ENCODE data around the gene HEPHL1.

HEPHL1 gene

DNA sequence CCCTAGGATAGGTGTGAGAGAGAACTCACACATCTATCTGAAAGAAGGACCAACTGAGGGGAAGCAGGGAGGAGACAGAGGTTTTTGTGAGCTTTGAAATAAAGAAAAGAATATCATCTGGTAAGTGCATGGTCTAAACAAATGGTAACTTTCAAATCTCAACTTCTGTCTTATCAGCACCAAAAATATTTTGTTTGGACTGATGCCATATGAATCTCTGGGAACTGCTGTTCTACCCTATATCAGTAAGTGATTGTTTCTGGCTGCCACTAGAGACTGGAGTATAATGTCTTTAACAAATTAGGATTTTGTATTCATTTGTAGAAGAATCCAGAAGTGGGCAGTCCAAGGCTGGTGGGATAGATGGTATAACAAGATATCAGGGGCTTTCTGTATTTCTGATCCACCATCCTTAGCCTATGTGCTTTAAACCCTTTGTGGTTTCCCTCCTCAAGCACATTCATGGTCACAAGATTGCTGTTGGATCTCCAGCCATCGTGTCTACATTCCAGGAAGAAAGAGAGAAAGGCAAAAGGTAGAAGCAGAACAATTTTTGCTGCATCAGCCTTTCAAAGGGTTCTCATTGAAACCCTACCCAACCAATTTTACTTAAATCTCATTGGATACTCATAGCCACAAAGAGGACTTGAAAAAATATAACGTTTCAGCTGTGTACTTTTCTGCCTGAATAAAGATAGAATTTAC is 4.7 kb downstream of the HEPHL1 start:
- no peak for DNase-seq

GRCh38 chr11:94027210-94027609 is 6.1 kb downstream of the HEPHL1 start:
- no peak for DNase-seq

- DNase-seq = no peak
Observed at GRCh38 chr11:94028436-94028835, 7.3 kb downstream of the HEPHL1 start.

- no peak for DNase-seq
Observed at GRCh38 chr11:94030059-94030458, 8.9 kb downstream of the HEPHL1 start.

GRCh38 chr11:94031625-94032024 is 10.5 kb downstream of the HEPHL1 start:
- no peak for DNase-seq

DNA sequence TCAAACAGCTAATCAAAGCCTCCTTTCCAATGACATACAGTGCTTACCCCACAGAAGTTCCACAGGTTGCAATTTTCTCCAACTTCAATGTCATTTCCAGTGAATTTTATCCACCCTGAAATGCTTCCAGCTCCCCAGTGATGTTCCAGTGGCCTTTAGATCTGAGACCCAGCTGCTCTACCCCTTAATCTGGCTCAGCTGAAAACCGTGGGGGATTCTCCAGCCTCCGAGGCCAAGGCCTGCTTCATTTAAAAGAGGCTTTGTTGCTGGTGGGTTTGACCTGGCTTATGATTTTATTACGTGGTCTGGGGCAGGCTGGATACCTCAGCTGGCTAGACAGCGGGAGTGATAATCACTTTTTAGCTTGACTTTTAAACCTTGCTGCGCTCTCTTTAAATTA is 10.9 kb downstream of the HEPHL1 start:
- no peak for DNase-seq

- DNase-seq = no peak
Observed at GRCh38 chr11:94032725-94033124, 11.6 kb downstream of the HEPHL1 start.

DNA sequence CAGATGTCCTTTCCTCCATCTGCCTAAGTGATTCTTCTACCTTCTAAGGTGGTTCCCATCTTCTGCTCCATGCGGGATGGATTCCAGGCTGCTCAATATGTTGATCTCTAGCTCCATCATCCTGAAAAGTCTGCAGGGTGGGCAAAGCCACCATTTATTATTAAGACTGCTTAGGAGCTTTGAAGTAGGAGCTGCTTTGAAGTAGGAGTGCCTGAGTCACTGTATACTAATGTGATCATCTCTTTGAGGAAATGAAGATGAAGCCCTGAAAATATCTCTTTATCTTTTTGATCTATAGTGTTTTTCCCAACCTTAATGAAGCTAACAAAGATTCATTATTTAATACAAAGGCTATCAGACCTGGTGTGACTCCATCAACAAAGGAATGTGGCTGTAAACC is 13.1 kb downstream of the HEPHL1 start:
- no peak for DNase-seq

GRCh38 chr11:94036096-94036495 is 14.9 kb downstream of the HEPHL1 start:
- no peak for DNase-seq

DNA sequence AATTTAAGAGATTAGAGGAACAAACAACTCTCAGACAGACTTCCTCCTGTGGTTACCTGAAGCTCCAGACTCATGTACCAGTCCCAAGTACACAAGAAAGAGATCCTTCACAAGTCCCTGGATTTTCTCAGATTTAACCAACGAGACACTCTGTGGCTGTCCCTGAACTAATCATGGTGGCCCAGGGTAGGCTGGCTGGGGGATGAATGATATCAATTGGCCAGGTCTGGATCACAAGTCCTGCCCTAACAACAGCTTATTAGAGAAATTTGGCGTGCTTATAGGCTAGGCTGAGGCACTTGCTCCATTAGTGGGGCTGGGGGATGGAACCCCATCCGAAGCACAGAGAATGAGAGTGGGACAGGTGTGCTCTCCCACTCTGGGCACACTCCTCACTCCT is 22.1 kb downstream of the HEPHL1 start:
- no peak for DNase-seq

DNA sequence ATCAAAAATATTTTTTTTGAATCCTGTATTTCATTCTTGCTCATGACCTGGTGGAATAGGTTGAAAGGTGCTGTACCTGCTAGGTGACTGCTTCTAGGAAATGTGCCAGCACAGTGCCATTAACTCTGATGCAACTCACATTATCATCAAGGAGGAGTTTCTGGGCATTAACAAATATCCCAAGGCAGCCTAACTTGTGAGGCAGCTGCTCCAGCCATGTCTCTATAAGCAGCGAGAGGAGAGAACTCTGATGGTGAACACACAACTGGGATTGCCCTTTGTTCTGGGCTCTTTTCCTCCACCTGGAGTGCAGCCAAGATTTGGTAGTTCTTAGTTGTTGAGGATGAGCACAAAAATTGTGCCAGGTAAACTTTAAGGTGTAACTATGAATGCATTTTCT is 25.6 kb downstream of the HEPHL1 start:
- DNase-seq = no peak

GRCh38 chr11:94048032-94048709 is 27.0 kb downstream of the HEPHL1 start:
- DNase-seq = no peak

DNA sequence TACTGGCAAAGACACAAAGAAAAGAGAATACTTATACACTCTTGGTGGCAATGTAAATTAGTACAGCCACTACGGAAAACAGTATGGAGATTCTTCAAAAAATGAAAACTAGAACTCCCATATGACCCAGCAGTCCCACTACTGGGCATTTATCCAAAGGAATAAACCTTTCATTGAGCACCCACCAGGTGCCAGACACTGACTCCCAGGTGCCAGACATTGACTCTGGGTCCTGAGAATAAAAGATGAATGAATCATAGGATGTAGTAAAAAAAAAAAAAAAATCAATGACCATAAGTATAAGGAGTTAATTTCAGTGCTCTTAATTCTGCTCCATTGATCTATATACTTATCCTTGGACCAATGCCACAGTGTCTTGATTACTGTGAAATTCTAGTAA is 28.2 kb downstream of the HEPHL1 start:
- no peak for DNase-seq

DNA sequence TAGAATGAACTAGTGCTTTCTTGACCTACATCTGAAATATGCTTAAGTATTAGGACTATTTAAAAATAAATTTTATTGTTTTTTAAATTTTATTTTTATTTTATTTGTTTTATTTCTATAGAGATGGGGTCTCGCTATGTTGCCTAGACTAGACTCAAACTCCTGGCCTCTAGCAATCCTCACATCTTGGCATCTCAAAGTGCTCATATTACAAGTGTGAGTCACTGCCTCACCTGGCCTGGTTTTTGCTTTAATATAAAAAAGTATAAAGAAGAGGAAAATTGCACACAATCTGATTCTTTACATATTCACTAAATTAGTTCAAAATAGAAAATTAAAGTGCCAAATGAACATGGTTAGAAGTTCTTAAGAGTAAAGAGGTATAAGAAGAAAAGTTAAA is 37.5 kb downstream of the HEPHL1 start:
- DNase-seq = no peak

- DNase-seq = no peak
Observed at GRCh38 chr11:94059065-94059464, 37.9 kb downstream of the HEPHL1 start.

- no peak for DNase-seq
Observed at GRCh38 chr11:94060401-94060800, 39.2 kb downstream of the HEPHL1 start.

GRCh38 chr11:94062360-94062759 is 41.2 kb downstream of the HEPHL1 start:
- DNase-seq = no peak

GRCh38 chr11:94066901-94067429 is 45.8 kb downstream of the HEPHL1 start:
- DNase-seq = no peak

DNA sequence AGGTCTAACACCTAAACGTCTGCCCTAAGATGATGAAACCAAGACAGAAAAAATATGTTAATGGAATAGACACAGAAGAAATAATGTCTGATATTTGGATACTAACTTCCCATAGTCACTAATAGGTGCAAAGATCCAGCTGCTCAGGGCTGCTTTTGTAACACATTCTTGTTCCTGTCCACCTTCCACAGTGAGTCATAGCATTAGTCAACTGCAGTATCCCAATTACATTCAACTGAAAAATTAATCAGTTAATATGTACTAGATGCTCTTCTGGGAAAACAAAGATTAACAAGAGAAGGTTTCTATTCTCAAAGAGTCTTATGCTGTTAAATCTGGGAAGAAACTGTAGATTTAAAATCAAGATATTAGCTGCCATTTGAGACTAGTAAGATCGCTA is 47.6 kb downstream of the HEPHL1 start:
- DNase-seq = no peak

GRCh38 chr11:94077552-94078293 is 56.6 kb downstream of the HEPHL1 start:
- no peak for DNase-seq

- no peak for DNase-seq
Observed at GRCh38 chr11:94084164-94084563, 63.0 kb downstream of the HEPHL1 start.

DNA sequence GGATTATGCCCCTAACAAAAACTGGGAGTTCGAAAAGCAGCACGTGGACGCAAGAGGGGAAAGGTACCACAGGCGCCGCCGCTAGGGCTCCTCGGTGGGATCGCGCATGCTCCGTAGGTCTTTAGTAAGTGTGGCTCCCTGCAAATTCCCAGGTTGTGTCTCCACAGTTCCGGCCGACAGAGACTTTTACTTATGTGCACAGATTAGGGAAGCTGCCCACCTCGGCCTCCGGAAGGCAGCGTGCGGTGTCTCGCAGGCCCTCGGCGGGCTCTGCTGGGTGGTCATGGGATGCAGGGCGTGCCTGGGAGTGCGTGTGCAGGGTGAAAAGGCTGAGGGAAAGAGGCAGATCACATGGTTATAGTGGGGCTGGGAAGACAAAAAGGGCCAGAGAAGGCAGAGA is 67.8 kb downstream of the HEPHL1 start:
- no peak for DNase-seq

- no peak for DNase-seq
Observed at GRCh38 chr11:94089341-94089740, 68.2 kb downstream of the HEPHL1 start.

- no peak for DNase-seq
Observed at GRCh38 chr11:94090401-94090800, 69.2 kb downstream of the HEPHL1 start.
